Germinal center (tissue), 1 donor: ENCODE measurements around the gene HNRNPC.
"Not testable (repeated sequence)": the region's sequence is repeated elsewhere in the genome, so short reads cannot be mapped to it uniquely, and the experiment has no call there.

Source experiments
- DNase-seq: peaks from one replicate; pipeline ENCODE4 v3.0.0; 2012; ENCODE audit warnings: mixed read lengths, low spot score

HNRNPC gene

GRCh38 chr14:21191809-21192446, 77.3 kb downstream of the HNRNPC start:
- peak; percentile 75 for DNase-seq

GRCh38 chr14:21191261-21191808, 77.9 kb downstream of the HNRNPC start:
- DNase-seq: no peak

- no peak for DNase-seq
Measured at GRCh38 chr14:21185491-21185890, 83.8 kb downstream of the HNRNPC start.

GRCh38 chr14:21184254-21184653, 85.0 kb downstream of the HNRNPC start:
- no peak for DNase-seq

- no peak for DNase-seq
Measured at GRCh38 chr14:21182166-21182565, 87.1 kb downstream of the HNRNPC start.

- no peak for DNase-seq
Measured at GRCh38 chr14:21171128-21171527, 98.1 kb downstream of the HNRNPC start.

GRCh38 chr14:21169573-21169972, 99.7 kb downstream of the HNRNPC start:
- no peak for DNase-seq

GRCh38 chr14:21168055-21168454, 101.2 kb downstream of the HNRNPC start:
- no peak for DNase-seq

GRCh38 chr14:21165670-21166069, 103.6 kb downstream of the HNRNPC start:
- not testable (repeated sequence) for DNase-seq

- DNase-seq: not testable (repeated sequence)
Measured at GRCh38 chr14:21165002-21165605, 104.1 kb downstream of the HNRNPC start.

GRCh38 chr14:21163871-21164291, 105.4 kb downstream of the HNRNPC start:
- no peak for DNase-seq

- no peak for DNase-seq
Measured at GRCh38 chr14:21162081-21162480, 107.2 kb downstream of the HNRNPC start.

GRCh38 chr14:21160061-21160610, 109.1 kb downstream of the HNRNPC start:
- no peak for DNase-seq
